SIG-M5 (cell line): ENCODE results near the gene KCTD16.

Source experiments
- DNase-seq: peaks from one replicate; lab custom pipeline; 2025; lab: John Stamatoyannopoulos, UW

The KCTD16 gene

DNA sequence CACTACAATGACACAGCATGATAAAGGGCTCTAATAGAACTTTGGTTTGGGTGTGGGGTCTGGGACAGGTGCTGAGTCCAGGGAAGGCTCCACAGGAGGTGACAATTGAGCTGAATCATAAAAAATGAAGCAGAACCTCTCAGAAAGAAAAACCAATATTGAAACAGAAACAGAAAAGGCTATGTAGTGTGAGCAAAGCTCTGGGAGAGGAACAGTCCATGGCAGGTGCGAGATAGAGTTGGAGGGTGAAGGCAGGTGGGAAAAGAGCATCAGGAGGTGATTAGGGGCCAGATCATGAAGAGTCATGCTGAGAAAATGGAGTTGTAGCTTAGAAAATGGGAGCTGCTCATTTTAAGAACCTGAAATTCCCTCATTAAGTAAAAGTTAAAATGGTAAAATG lies 164.9 kb downstream of the KCTD16 start:
- no peak for DNase-seq

DNA sequence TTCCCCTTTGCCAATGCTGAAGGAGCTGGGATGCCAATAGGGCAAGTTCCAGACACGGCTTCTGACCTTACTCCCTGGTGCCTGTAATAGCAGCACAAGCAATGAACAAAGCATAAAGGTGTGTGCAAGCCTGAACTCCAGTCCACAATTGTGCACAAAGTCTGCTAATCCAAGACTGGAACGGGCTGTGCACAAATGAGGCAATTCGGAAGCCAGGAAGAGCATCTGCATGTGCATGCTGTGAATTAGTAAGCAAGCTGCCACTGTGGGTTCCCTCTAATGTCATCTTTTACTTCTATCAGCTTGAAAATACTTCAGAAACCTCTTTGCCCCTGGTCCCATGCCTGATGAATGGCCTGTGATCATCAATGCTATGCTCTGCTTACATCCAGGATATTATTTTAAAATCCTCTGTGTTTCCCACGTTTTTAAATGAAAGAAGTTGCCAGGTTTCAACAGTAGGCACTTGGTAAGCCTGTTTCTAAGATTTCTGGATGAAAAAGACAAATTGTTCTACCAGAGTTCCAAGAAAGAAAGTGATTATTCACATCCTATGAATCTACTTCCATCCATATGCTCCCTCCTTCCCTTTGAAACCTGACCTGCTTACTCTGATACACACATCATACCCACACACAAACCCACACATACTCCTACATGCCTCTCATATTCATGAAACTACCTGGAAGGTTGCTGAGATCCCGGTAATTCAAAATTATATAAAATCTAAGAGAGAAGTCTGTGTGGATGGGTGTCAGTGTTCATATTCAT lies 165.7 kb downstream of the KCTD16 start:
- no peak for DNase-seq

DNA sequence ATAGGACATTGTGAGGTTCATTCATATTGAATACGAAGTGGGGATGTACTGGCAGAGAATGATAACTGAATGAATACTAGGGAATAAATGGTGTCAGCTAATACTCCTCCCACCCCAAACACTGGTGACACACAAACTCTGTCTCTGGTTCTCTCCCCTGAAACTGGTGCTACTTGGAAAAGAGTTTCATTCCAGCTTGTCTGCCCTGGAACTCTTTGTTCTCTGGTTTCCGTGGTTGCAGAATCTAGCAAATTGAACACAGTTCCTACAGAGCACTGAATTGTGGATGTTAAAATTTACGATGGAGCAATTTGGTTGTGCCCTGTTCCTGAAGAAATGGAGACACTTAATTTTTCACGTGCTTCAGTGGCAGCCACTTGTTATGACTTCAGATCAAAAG lies 181.7 kb downstream of the KCTD16 start:
- DNase-seq = no peak

DNA sequence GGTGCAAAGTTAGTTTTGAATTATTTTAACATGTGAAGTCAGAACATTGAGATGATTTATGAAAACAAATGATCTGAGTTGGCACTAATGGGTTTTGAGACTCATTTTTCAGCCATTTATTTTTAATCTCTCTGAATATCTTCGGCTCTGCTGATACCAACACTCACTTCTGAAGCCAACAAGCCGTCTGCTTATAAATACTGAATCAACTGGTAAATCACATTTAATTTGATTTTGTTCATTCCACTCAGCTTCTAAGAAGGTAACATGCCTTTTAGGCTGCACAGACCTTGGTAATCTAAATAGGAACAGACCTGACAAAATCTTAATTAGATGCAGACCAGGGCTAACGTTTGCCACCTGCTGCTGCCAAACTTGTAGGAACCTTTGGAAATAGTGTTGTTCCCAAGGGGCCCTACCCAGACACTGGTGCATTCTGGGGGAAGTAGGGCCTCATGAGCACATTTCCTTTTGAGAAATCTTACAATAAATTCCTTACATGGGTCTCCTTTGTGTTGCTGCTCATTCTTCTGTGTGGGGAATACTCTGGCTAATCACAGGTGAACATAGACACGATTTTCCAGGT lies 182.2 kb downstream of the KCTD16 start:
- no peak for DNase-seq

DNA sequence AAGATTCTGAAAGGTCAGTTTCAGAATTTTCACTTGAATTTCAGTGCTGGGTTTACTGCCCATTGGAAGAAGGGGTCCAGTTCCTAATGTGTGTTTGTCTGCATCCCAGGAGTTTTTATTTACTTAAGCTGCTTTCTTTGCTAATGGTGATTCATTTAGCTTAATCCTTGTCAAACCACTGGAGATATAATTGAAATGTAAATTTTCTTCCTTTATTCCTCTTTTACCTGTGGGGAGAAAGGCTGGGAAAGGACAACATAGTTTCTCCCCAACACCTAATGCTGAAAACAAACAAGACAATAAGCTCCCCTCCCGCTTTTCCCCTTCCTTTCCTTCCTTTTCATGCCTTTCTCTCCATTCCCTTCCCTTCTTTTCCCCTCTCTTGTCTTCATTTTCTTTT lies 185.8 kb downstream of the KCTD16 start:
- DNase-seq = no peak

DNA sequence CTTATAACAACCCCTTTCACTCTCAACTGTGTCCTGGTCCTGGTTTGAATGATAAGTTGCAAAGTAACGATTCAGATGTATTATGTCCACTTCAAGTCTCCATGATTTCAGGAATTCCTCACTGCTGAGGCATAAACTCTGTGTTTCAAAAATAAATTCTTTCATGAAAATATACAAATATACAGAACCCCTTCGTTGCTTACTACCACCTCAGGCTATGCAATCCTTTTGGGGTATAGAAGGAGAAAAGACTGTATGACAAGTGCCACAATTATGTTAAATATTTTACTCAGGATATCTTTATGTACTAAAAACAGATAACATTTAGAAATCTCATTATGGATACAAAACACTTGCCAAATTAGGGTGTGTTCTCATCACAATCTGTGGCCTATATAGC lies 190.7 kb downstream of the KCTD16 start:
- DNase-seq = no peak

DNA sequence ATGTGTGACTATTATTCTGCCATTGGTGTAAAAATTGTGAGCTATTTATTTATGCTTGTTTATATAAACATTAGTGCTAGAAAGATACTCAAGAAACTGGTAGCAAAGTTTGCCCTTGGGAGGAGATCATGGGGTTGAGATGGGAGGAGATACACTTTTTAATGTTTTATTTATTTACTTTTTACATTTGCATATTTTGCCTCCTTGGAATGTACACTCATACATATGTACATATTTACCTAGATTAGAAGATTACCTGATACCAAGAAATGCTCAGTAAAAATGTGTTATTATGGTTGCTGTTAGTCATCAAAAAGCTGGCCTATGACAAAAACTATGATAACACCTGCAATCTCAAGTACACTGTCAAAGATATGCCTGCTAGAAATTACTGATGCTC lies 195.2 kb downstream of the KCTD16 start:
- DNase-seq = no peak

DNA sequence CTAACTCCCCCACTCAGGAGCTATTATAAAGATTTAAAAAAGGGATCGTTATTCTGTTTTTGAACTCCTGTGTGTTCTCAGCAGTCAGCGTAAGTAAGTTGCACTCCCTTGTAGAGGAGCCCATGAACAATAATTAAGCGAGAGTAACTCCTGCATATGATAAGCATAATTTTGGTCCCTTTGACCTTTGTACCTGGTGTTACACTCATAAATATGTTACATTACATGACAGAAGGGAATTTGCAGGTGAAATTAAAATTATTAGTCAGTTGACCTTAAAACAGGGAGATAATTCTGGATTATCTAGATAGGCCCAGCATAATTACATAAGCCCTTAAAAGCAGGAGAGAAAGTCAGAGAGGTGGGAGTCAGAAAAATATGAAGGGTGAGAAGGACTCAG lies 197.3 kb downstream of the KCTD16 start:
- no peak for DNase-seq

DNA sequence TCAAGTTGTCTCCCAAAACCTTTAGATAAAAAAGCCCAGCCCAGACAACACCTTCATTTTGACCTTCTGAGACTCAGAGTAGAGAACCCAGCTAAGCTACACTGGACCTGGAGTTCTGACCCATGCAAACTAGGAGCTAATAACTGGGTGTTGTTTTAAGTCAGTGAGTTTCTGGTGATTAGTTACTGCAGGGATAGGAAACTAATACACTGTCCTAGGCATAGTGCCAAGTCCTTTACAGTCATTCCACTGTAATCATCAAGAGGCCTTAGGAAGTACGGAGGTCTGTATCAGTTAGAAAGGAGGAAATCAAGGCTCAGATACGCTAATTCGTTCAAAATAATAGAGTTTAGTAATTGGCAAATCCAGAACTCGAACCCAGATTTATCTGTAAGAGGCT lies 197.9 kb downstream of the KCTD16 start:
- DNase-seq = no peak

DNA sequence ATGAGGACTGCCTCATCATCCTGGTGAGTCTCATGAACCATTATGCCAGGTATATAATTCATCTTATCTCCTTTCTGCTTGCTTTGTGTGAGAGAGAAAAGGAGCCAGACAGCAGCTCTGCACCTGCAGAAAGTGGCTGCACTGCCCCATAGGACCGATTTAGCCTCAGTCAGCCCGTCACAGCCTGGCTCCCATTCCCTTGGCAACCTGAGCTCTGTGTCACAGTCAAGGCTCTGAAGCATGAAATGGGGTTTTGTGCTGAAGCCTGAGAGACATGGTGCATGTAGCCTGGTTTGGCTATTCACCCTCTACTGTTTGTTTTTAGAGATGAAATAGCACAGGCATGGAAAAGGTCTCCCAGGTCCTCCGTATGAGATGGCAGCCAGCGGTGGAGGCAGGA lies 198.3 kb downstream of the KCTD16 start:
- DNase-seq = no peak

DNA sequence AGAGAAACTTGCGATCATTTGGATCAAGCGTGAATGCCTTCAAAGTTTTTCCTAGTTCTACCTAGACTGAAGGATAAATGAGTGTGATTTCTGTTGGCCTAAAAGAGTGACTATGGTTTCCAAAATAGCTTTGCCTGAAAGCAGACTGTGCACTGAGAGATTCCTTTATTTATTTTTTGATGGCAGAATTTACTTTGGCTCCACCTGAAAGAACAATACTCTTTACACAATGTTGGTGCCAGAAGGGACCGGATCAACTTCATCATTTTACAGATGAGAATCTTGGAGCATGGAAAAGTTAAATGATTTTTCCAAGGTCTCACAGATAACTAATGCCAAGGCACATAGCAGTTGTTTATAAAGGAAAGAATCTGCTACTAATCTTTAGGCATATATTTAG lies 199.6 kb downstream of the KCTD16 start:
- DNase-seq = no peak

DNA sequence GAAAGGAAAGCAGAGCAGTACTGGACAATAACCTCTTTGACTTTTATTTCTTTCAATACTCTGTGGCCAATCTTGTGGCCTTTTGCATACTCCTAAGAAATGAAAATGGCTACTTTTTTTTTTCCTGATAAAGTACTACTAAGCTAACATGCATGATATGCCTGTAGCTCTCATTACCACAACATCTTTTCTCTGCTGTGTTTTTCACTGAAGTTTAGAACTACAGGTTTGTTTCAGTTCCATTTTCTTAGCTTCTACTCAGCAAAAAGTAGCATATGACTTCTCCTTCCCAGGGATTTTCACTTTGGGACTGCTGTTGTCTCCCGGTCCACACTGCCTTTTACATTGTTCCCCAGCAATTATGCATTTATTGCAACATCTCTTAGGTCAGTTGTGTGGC lies 204.0 kb downstream of the KCTD16 start:
- DNase-seq = no peak

DNA sequence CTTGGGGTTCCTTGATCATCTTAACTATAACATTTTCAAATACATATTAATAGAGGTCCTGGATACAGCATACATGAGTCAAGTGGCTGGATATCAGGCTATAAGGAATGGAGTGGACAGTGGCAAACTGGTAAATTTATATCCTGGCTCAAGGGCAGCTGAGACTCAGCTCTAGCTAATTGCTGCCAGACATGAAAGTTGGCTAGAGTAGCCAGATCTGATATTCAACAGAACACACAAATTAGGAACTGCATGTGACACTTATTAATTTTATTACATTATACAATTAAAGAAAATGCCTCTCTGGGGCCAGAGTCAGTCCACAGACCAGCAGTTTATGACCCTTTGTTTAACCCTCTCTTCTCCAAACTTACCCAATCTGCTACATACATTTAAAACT lies 206.5 kb downstream of the KCTD16 start:
- no peak for DNase-seq

DNA sequence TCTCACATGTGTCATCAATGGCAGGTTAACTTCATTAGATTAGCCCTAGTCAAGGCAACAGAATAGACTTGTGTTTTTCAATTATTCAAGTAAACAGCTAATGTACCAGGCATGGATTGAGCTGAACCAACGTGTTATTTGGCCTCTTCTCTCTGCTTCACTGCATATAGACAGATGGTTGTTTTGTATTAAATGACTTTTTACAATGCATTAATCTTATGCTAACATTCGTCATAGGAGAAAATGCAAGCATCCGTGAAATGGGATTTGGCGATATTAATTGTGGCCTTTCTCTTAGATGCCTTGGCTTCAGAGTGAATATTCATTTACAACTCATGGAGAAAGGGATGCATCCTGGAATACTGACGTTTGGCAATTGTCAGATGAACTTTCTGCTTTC lies 208.0 kb downstream of the KCTD16 start:
- no peak for DNase-seq

DNA sequence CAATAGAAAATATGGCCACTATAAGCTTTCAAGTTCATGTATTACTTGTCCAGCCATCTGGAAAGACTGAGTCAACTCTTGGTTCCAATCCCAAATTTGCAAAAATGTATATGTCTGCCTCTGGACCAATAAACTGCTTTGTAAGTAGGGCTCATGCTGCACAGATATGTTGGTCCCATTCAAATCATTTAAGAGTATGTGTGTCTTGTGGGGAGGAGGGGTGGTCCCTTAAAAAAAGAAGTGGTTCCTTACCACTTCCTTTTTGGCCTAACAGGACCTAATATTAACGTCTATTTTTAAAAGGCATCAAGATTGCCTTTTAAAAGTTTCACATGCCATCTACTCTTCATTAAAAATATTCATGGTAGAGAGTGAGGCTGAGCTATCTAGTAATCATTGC lies 214.9 kb downstream of the KCTD16 start:
- DNase-seq = no peak

DNA sequence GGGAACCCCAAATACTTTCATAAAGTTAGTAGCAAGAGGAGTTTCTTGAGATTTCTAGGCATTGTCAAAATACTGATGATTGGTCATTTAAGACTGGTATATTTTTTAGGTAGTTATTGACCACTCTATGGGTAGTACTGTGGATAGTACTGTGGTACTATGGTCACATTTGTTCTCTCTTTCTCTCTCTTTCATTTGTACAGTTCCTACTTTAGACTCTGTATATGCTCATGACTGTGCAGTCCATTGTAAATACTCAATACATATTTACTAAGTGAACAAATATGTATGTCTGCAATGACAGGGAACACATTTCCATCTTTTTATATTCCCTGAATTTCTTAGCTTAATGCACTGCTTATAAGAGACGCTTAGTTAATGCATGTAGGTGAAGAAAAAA lies 215.6 kb downstream of the KCTD16 start:
- DNase-seq = no peak

DNA sequence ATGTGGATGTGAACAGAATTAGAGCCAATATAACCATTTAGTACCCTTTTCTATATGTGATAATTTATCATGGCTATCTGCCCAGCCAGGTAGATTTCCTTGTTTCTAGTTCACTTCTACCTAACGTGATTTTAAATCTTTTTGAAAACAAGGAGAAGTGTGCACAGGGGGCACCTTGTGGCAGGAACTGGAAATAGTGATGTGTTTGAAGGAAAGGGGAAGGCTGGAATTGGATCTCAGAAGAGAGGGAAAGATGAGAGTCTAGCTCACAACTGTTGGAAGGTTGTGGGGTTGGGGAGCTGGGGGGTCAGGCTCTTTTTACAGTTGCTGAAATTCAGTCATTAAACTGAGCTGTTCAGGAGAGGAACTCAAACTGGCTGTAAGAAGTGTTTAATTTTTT lies 219.5 kb downstream of the KCTD16 start:
- DNase-seq = no peak

DNA sequence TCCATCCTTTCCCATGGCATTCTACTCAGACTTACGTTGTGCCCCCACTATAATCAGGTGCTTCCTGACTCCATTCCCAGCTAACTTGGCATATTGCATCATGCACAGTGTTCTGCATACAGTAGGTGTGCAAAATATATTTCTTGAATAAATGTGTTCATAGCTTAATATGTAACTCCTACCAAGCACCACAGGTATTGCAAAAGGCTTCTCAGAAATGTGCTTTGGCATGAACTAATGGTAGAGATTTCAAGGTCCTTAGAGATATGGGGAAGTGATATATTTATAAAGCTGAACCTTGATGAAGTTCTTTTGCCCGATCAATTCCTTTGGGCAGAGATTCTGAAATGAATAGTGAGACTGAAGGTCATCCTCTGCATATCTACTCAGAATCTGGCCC lies 220.4 kb downstream of the KCTD16 start:
- no peak for DNase-seq

DNA sequence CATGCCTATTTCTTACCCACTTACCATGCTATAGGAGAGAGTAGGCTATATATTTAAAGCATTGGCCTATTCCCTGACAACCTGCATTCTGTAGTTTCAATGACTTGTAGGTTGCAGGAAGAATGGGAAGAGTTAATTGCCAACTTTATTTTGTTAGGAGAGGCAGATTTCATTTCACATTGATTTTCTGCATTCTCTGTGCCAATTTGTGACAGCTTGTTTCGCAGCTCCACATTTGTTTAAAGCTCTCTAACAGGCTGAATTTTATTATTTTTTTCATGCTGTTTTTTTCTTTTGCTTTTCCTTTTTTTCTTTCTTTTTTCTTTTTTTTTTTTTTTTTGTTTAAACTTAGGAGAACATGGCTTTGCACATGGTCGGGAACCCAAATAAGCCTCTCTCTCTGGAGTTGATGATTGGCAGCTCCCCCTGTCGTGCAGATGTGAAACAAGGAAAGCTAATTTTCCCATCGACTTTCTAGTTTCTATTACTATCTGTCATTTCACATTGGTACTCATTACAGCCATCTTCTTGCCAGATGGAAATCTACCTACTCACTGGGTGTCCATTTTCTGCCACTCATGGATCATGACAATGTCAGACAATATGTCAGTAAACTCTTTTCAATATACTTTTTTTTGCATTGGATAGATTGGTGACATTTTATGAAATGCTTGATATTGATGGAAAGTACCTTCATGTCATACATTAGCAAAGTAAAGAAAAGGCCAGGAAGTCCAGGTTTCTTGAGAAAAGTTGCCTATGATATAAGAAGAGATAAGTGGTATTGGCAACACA lies 223.2 kb downstream of the KCTD16 start:
- no peak for DNase-seq

DNA sequence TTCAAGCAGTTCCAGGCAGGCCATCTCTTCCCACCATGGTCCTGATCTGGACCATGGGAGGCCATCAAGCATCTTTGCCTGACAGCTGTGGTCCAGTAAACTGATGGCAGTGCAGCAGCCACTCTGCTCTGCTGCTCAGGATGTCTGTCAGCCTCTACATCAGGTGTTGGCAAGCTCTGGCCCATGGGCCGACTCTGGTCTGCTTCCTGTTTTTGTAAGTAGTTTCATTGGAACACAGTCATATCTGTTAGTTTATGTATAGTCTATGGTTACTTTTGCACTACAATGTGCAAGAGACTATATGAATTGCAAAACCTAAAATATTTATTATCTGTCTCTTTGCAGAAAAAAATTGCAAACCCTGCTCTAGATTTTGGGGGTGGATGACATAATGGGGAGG lies 225.0 kb downstream of the KCTD16 start:
- DNase-seq = no peak

DNA sequence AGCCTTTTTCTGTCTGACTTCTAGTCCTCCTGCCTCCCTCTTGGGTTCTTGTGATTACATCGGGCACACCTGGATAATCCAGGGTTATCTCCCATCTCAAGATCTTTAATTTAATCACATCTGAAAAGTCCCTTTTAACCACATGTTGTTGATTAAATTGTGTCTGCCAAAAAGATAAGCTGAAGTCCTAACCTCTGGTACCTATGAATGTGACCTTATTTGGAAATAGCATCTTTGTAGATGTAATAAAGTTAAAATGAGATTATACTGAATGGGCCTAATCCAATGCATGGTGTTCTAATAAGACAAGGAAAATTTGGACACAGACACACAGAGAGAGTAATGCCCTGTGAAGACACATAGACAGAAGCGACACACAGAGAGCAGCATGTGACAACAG lies 232.4 kb downstream of the KCTD16 start:
- DNase-seq = no peak

DNA sequence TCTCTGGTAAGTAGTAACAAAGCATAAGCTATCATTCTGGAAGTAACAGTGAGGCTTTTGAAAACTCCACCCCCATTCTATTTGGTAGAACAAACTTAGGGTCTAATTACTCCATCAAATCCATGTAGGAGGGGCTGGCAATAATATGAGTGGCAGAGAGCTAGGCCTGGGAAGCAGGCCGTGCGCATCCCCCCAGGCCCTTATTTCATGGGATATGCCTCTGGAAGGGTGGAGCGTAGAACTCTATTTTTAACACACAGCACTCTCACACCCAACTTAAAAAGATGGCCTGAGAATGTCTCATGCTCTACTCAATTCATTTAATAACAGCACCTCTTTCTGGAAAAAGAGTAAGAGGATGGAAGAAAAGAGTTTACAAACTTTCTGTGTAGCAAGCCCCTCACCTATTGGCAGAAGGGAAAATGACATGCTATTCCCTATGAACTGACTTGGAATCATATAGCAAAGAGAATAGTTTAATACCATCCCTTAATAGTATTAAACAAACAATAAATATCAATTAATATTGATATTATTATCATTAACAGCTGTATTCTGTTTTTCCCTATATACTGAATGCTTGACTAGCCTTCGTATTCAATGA lies 233.2 kb downstream of the KCTD16 start:
- DNase-seq = no peak

DNA sequence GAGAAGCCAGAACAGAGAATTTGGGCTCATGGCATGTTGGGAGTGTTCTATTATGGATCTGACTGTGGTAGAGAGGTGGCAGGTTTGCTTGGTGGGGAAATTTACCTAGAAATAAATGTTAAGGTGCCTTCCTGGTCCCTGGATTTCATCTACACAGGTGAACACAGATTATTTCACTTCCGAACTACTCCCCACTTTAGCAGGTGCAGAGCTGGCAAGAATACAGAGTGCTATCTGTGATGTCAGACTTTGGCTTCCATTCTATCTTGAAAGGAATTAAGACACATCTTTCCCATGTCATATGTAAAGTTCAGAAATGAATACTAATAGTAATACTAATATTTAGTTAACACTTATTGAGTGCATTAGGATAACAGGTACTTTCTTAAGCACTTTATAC lies 234.0 kb downstream of the KCTD16 start:
- DNase-seq = no peak
